GM10266 (cell line): ENCODE results near the gene CYREN.

Source experiments
- DNase-seq: peaks from one replicate; pipeline ENCODE4 v3.0.0; 2012; ENCODE audit errors: extremely low spot score
- CTCF ChIP-seq: IDR thresholded peaks from 2 replicates; pipeline ENCODE4 v1.5.1; 2012; ENCODE audit warnings: mild to moderate bottlenecking, low read depth; ENCODE audit not compliant: control insufficient read depth, insufficient read depth; ENCODE audit errors: missing control alignments

CYREN gene

GRCh38 chr7:135160098-135160857 lies 10.2 kb downstream of the CYREN start:
- TF ChIP-seq CTCF: no peak
- DNase-seq: no peak

GRCh38 chr7:135159359-135160085 lies 11.0 kb downstream of the CYREN start:
- TF ChIP-seq CTCF: no peak
- no peak for DNase-seq

GRCh38 chr7:135158874-135159273 lies 11.6 kb downstream of the CYREN start:
- DNase-seq: no peak
- TF ChIP-seq CTCF: no peak

GRCh38 chr7:135158141-135158655 lies 12.3 kb downstream of the CYREN start:
- TF ChIP-seq CTCF: no peak

GRCh38 chr7:135156290-135156689 lies 14.2 kb downstream of the CYREN start:
- DNase-seq: no peak
- no peak for TF ChIP-seq CTCF

More at GRCh38 chr7:135158141-135158655, 12.3 kb downstream of the CYREN start:
- DNase-seq: no peak

GRCh38 chr7:135154734-135155133 lies 15.8 kb downstream of the CYREN start:
- no peak for TF ChIP-seq CTCF
- DNase-seq: no peak

- no peak for TF ChIP-seq CTCF
- no peak for DNase-seq
These were observed 18.1 kb downstream of the CYREN start for GRCh38 chr7:135152442-135152841.
